Stimulated activated CD8-positive, alpha-beta memory T cell treated with anti-CD3 and anti-CD28 coated beads, Interleukin-12 subunit alpha, Interleukin-12 subunit beta, amount 100 ng/mL, for 24 hours (primary cell): ENCODE results near the gene TLDC2.
"Not testable (repeated sequence)": the region's sequence is repeated elsewhere in the genome, so short reads cannot be mapped to it uniquely, and the experiment has no call there.

Experiments
- DNase-seq: peaks from one replicate; pipeline ENCODE4 v3.0.0-alpha.2; 2020; ENCODE audit errors: extremely low read depth

The TLDC2 gene

GRCh38 chr20:36875702-36876472 is at the start of gene TLDC2:
TSS of gene TLDC2 (plus strand) at chr20:36876138. CDS start at chr20:36876175, 37 bp downstream.
- no peak for DNase-seq

GRCh38 chr20:36826554-36827244 is 49.2 kb upstream of the TLDC2 start:
- no peak for DNase-seq

- no peak for DNase-seq
Measured at GRCh38 chr20:36827541-36828279, 48.2 kb upstream of the TLDC2 start.

GRCh38 chr20:36830791-36831691 is 44.9 kb upstream of the TLDC2 start:
- no peak for DNase-seq

GRCh38 chr20:36832791-36833190 is 43.1 kb upstream of the TLDC2 start:
- DNase-seq: no peak

- no peak for DNase-seq
Measured at GRCh38 chr20:36833275-36834020, 42.5 kb upstream of the TLDC2 start.

- no peak for DNase-seq
Measured at GRCh38 chr20:36835025-36835424, 40.9 kb upstream of the TLDC2 start.

GRCh38 chr20:36835453-36836198 is 40.3 kb upstream of the TLDC2 start:
- DNase-seq: peak; percentile 51

GRCh38 chr20:36836591-36837269 is 39.2 kb upstream of the TLDC2 start:
- DNase-seq: peak; percentile 12

- not testable (repeated sequence) for DNase-seq
Measured at GRCh38 chr20:36838376-36838775, 37.6 kb upstream of the TLDC2 start.

GRCh38 chr20:36839150-36839549 is 36.8 kb upstream of the TLDC2 start:
- DNase-seq: no peak

GRCh38 chr20:36841030-36841429 is 34.9 kb upstream of the TLDC2 start:
- DNase-seq: not testable (repeated sequence)

- DNase-seq: no peak
Measured at GRCh38 chr20:36845288-36845971, 30.5 kb upstream of the TLDC2 start.

- no peak for DNase-seq
Measured at GRCh38 chr20:36847009-36847709, 28.8 kb upstream of the TLDC2 start.

GRCh38 chr20:36847710-36848040 is 28.3 kb upstream of the TLDC2 start:
- no peak for DNase-seq

- DNase-seq: no peak
Measured at GRCh38 chr20:36848078-36848660, 27.8 kb upstream of the TLDC2 start.

GRCh38 chr20:36848677-36849076 is 27.3 kb upstream of the TLDC2 start:
- no peak for DNase-seq
